ENCODE measurements around the gene NCK1.

GRCh38 chr3:136905549-136905948 lies 43.5 kb downstream of the NCK1 start:
- TF ChIP-seq CTCF (IDR thresholded peaks at IDR 0.05; ENCODE audit: insufficient read depth, low read length) (no peak), POLR2AphosphoS5 (IDR thresholded peaks at IDR 0.05; ENCODE audit: low read depth) (no peak), SPI1 (IDR thresholded peaks at IDR 0.05; ENCODE audit: borderline replicate concordance, low read depth) (no peak)
- TF ChIP-seq, protein P1, sequence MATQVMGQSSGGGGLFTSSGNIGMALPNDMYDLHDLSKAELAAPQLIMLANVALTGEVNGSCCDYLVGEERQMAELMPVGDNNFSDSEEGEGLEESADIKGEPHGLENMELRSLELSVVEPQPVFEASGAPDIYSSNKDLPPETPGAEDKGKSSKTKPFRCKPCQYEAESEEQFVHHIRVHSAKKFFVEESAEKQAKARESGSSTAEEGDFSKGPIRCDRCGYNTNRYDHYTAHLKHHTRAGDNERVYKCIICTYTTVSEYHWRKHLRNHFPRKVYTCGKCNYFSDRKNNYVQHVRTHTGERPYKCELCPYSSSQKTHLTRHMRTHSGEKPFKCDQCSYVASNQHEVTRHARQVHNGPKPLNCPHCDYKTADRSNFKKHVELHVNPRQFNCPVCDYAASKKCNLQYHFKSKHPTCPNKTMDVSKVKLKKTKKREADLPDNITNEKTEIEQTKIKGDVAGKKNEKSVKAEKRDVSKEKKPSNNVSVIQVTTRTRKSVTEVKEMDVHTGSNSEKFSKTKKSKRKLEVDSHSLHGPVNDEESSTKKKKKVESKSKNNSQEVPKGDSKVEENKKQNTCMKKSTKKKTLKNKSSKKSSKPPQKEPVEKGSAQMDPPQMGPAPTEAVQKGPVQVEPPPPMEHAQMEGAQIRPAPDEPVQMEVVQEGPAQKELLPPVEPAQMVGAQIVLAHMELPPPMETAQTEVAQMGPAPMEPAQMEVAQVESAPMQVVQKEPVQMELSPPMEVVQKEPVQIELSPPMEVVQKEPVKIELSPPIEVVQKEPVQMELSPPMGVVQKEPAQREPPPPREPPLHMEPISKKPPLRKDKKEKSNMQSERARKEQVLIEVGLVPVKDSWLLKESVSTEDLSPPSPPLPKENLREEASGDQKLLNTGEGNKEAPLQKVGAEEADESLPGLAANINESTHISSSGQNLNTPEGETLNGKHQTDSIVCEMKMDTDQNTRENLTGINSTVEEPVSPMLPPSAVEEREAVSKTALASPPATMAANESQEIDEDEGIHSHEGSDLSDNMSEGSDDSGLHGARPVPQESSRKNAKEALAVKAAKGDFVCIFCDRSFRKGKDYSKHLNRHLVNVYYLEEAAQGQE (IDR thresholded peaks at IDR 0.05; ENCODE audit: insufficient replicate concordance, low read depth): no peak
